HepG2 (cell line): Measurements from ENCODE around the gene YIPF3. TPM values are rescaled to one million over a fixed set of nuclear protein-coding genes. Genes with fewer than 3 reads are reported as not detected.

ENCODE experiments used
- FOXK2 ChIP-seq: fragments of 450-650 bp; IDR thresholded peaks from 2 replicates; pipeline ENCODE4 v1.6.1; 2016
- GFI1 ChIP-seq: sonication (generic); formaldehyde crosslinking; IDR thresholded peaks from 2 replicates; pipeline ENCODE4 v1.5.0; 2020; ENCODE audit warnings: missing genetic modification reagents, mild to moderate bottlenecking, borderline replicate concordance
- HCFC1 ChIP-seq: fragments of 150-350 bp; IDR thresholded peaks from 2 replicates; pipeline ENCODE4 v1.6.1; 2014; ENCODE audit warnings: low read depth, low read length
- KLF9 ChIP-seq: IDR thresholded peaks from 2 replicates; pipeline ENCODE4 v1.6.1; 2016; ENCODE audit warnings: low read depth
- NR2F2 ChIP-seq: IDR thresholded peaks from 2 replicates; pipeline ENCODE4 v1.6.1; 2012; ENCODE audit warnings: low read depth, inconsistent platforms, borderline replicate concordance
- TARDBP ChIP-seq: sonication (generic); formaldehyde crosslinking; IDR thresholded peaks from 2 replicates; pipeline ENCODE4 v1.8.0; 2022; ENCODE audit warnings: mild to moderate bottlenecking, missing genetic modification reagents
- TOE1 ChIP-seq: sonication (generic); formaldehyde crosslinking; IDR thresholded peaks from 2 replicates; pipeline ENCODE4 v1.4.0; 2020; ENCODE audit warnings: mild to moderate bottlenecking, missing genetic modification reagents
- YY1 ChIP-seq: IDR thresholded peaks from 2 replicates; pipeline ENCODE4 v1.6.1; 2011; ENCODE audit warnings: low read length, low read depth, moderate library complexity, mild to moderate bottlenecking; ENCODE audit not compliant: insufficient read depth, insufficient replicate concordance
- ZFP62 ChIP-seq: sonication (generic); formaldehyde crosslinking; IDR thresholded peaks from 2 replicates; pipeline ENCODE4 v1.4.0; 2020; ENCODE audit warnings: missing genetic modification reagents
- ZNF556 ChIP-seq: sonication (generic); formaldehyde crosslinking; IDR thresholded peaks from 2 replicates; pipeline ENCODE4 v1.4.0; 2020; ENCODE audit warnings: mild to moderate bottlenecking, missing genetic modification reagents, borderline replicate concordance
- ZNF644 ChIP-seq: IDR thresholded peaks from 2 replicates; pipeline ENCODE4 v1.6.1; 2016; ENCODE audit warnings: low read depth
- ZNF773 ChIP-seq: sonication (generic); formaldehyde crosslinking; IDR thresholded peaks from 2 replicates; pipeline ENCODE4 v1.4.0; 2020; ENCODE audit warnings: missing genetic modification reagents, borderline replicate concordance
- ZNF891 ChIP-seq: sonication (generic); formaldehyde crosslinking; IDR thresholded peaks from 2 replicates; pipeline ENCODE4 v1.5.0; 2020; ENCODE audit warnings: mild to moderate bottlenecking, missing genetic modification reagents
- ZSCAN9 ChIP-seq: IDR thresholded peaks from 2 replicates; pipeline ENCODE4 v1.6.1; 2016; ENCODE audit warnings: borderline replicate concordance
- polyA plus RNA-seq, 8 experiments: library from polyadenylated mRNA; depleted of rRNA in 3 of 8; stranded (reverse) in 7 of 8; unstranded in 1 of 8; fragments of >200 nt; fragmentation: Illumina TruSeq in 4 of 8; extraction: Trizol in 4 of 8; gene quantifications; 2 replicates each; pipeline versions ENCODE4 v1.2.1 to v1.2.3, GENCODE V29; 2011 to 2016; ENCODE audit warnings: low read depth in 4 of 8, missing spikeins in 1 of 8, mixed read lengths in 1 of 8; ENCODE audit not compliant: insufficient read depth in 1 of 8
- total RNA-seq, 5 experiments: library from RNA; depleted of rRNA; stranded (reverse); fragments of >200 nt; fragmentation: Illumina TruSeq; extraction: Trizol; gene quantifications; 2 replicates each; pipeline ENCODE4 v1.2.3, GENCODE V29; 2016; ENCODE audit warnings: low read depth in 1 of 5
- TF ChIP-seq, protein P1 (sequence below): sonication (generic); formaldehyde crosslinking; IDR thresholded peaks from 2 replicates; pipeline ENCODE4; 2020; ENCODE audit warnings: missing genetic modification reagents, mild to moderate bottlenecking, borderline replicate concordance
- TF ChIP-seq, protein P2 (sequence below): sonication (generic); formaldehyde crosslinking; IDR thresholded peaks from 2 replicates; pipeline ENCODE4 v1.5.1; 2020; ENCODE audit warnings: missing genetic modification reagents, mild to moderate bottlenecking, borderline replicate concordance
- TF ChIP-seq, protein P3 (sequence below): sonication (generic); formaldehyde crosslinking; conservative IDR thresholded peaks from 2 replicates; pipeline ENCODE4 v1.8.1; 2023; ENCODE audit warnings: missing genetic modification reagents
- TF ChIP-seq, protein P4 (sequence below): IDR thresholded peaks from 2 replicates; pipeline ENCODE4 v1.6.1; 2016; ENCODE audit warnings: mild to moderate bottlenecking, missing biosample characterization, missing genetic modification reagents
- TF ChIP-seq, protein P5 (sequence below): sonication (generic); formaldehyde crosslinking; conservative IDR thresholded peaks from 2 replicates; pipeline ENCODE4 v1.4.0; 2020; ENCODE audit warnings: missing genetic modification reagents
- TF ChIP-seq, protein P6 (sequence below): sonication (generic); formaldehyde crosslinking; IDR thresholded peaks from 2 replicates; pipeline ENCODE4 v1.4.0; 2020; ENCODE audit warnings: mild to moderate bottlenecking, low read depth, missing genetic modification reagents

YIPF3 gene
- total and polyA plus RNA-seq, 2 of the 13 experiments (the other 11 are each of a cell fraction or from before 2014, with no cell fraction given) = 107 to 206 TPM

DNA sequence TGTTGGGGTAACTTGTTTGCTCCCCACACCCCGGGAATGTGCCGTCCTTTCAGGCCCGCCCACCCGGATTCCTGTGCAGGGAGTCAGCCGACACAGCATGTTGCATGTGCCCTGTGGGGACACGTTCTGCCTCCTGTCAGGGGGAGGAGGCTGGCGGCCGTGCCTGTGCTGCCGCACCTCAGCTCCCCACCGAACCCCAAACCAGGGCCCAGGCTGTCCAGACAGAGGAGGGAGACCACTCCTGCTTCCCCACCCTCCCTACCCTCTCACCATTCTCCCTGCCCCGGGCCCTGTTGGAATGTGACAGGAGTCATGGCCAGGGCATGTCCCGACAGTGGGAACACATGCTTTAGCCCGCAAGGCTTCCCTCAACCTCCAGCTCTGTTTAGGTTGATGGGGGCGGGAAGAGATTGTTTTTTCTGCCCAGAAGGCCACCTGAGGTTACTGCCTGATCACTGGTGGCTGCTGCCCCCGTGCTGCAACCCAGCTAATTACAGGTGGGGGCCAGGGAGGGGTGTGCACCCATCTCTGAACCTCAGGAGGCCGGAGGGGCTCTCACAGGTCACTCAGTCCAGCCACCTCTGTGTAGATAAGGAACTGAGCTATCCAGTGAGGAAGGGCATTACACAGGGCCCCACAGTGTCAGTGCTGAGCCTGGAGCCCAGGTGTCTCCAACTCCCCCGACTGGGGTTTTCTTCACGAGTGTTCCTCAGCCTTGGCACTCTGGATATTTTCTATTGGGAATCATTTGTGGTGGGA lies 20.2 kb downstream of the YIPF3 start (continued):
- TF ChIP-seq, protein P1, sequence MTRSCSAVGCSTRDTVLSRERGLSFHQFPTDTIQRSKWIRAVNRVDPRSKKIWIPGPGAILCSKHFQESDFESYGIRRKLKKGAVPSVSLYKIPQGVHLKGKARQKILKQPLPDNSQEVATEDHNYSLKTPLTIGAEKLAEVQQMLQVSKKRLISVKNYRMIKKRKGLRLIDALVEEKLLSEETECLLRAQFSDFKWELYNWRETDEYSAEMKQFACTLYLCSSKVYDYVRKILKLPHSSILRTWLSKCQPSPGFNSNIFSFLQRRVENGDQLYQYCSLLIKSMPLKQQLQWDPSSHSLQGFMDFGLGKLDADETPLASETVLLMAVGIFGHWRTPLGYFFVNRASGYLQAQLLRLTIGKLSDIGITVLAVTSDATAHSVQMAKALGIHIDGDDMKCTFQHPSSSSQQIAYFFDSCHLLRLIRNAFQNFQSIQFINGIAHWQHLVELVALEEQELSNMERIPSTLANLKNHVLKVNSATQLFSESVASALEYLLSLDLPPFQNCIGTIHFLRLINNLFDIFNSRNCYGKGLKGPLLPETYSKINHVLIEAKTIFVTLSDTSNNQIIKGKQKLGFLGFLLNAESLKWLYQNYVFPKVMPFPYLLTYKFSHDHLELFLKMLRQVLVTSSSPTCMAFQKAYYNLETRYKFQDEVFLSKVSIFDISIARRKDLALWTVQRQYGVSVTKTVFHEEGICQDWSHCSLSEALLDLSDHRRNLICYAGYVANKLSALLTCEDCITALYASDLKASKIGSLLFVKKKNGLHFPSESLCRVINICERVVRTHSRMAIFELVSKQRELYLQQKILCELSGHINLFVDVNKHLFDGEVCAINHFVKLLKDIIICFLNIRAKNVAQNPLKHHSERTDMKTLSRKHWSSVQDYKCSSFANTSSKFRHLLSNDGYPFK (CRISPR knock-in tag) = no peak
- TF ChIP-seq, protein P2, sequence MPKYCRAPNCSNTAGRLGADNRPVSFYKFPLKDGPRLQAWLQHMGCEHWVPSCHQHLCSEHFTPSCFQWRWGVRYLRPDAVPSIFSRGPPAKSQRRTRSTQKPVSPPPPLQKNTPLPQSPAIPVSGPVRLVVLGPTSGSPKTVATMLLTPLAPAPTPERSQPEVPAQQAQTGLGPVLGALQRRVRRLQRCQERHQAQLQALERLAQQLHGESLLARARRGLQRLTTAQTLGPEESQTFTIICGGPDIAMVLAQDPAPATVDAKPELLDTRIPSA (CRISPR knock-in tag) = 0 out of 2 replicates have a peak, but pooled peaks have one; percentile 30
- TF ChIP-seq TOE1 = no peak
- TF ChIP-seq ZFP62 (CRISPR knock-in tag) = no peak
- peak; percentile 44; the same call in 1 of the 2 replicates for TF ChIP-seq ZSCAN9 (CRISPR knock-in tag)
- no peak for TF ChIP-seq ZNF556 (CRISPR knock-in tag)
- TF ChIP-seq FOXK2 = no peak
- 0 out of 2 replicates have a peak, but pooled peaks have one; percentile 57 for TF ChIP-seq NR2F2
- TF ChIP-seq, protein P3, sequence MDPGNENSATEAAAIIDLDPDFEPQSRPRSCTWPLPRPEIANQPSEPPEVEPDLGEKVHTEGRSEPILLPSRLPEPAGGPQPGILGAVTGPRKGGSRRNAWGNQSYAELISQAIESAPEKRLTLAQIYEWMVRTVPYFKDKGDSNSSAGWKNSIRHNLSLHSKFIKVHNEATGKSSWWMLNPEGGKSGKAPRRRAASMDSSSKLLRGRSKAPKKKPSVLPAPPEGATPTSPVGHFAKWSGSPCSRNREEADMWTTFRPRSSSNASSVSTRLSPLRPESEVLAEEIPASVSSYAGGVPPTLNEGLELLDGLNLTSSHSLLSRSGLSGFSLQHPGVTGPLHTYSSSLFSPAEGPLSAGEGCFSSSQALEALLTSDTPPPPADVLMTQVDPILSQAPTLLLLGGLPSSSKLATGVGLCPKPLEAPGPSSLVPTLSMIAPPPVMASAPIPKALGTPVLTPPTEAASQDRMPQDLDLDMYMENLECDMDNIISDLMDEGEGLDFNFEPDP (CRISPR knock-in tag) = no peak
- peak; percentile 38; the same call in 1 of the 2 replicates for TF ChIP-seq GFI1 (CRISPR knock-in tag)
- TF ChIP-seq, protein P4, sequence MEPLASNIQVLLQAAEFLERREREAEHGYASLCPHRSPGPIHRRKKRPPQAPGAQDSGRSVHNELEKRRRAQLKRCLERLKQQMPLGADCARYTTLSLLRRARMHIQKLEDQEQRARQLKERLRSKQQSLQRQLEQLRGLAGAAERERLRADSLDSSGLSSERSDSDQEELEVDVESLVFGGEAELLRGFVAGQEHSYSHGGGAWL = no peak
- TF ChIP-seq YY1 = no peak
- TF ChIP-seq ZNF773 (CRISPR knock-in tag) = no peak
- TF ChIP-seq, protein P5, sequence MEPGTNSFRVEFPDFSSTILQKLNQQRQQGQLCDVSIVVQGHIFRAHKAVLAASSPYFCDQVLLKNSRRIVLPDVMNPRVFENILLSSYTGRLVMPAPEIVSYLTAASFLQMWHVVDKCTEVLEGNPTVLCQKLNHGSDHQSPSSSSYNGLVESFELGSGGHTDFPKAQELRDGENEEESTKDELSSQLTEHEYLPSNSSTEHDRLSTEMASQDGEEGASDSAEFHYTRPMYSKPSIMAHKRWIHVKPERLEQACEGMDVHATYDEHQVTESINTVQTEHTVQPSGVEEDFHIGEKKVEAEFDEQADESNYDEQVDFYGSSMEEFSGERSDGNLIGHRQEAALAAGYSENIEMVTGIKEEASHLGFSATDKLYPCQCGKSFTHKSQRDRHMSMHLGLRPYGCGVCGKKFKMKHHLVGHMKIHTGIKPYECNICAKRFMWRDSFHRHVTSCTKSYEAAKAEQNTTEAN (CRISPR knock-in tag) = peak; percentile 61; the same call in 1 of the 2 replicates
- no peak for TF ChIP-seq TARDBP (CRISPR knock-in tag)
- TF ChIP-seq ZNF891 (CRISPR knock-in tag) = no peak
- TF ChIP-seq, protein P6, sequence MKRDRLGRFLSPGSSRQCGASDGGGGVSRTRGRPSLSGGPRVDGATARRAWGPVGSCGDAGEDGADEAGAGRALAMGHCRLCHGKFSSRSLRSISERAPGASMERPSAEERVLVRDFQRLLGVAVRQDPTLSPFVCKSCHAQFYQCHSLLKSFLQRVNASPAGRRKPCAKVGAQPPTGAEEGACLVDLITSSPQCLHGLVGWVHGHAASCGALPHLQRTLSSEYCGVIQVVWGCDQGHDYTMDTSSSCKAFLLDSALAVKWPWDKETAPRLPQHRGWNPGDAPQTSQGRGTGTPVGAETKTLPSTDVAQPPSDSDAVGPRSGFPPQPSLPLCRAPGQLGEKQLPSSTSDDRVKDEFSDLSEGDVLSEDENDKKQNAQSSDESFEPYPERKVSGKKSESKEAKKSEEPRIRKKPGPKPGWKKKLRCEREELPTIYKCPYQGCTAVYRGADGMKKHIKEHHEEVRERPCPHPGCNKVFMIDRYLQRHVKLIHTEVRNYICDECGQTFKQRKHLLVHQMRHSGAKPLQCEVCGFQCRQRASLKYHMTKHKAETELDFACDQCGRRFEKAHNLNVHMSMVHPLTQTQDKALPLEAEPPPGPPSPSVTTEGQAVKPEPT = no peak
- no peak for TF ChIP-seq KLF9
- no peak for TF ChIP-seq ZNF644 (CRISPR knock-in tag)
- no peak for TF ChIP-seq HCFC1
